Erythroblast (primary cell): ENCODE measurements around the gene BIN1.

Source experiments
- GATA1 ChIP-seq: IDR thresholded peaks from 2 replicates; pipeline ENCODE4 v1.6.1; 2011; ENCODE audit warnings: low read depth, mild to moderate bottlenecking, control low read depth, low read length, moderate library complexity
- POLR2A ChIP-seq: IDR thresholded peaks from 2 replicates; pipeline ENCODE4 v1.6.1; 2011; ENCODE audit warnings: mild to moderate bottlenecking, low read length

- TF ChIP-seq POLR2A (no peak), GATA1 (no peak)
Measured at GRCh38 chr2:127115471-127116199, 8.7 kb upstream of the BIN1 start.
